Loucy (cell line): ENCODE data around the gene APBB2.

Source experiments
- H2AFZ ChIP-seq: fragments of 200-600 bp; sonication (generic); 2 replicates; pipeline ENCODE4 v1.6.0; 2016; ENCODE audit warnings: antibody characterized with exemption, mild to moderate bottlenecking, low read length, moderate library complexity
- H3F3A ChIP-seq: fragments of 200-600 bp; 2 replicates; pipeline ENCODE4 v1.6.0; 2016; ENCODE audit warnings: antibody characterized with exemption, low read depth, mild to moderate bottlenecking
- H3K27me3 ChIP-seq: fragments of 200-600 bp; sonication (generic); 2 replicates; pipeline ENCODE4 v1.6.1; 2014; ENCODE audit warnings: low read length, mild to moderate bottlenecking; ENCODE audit not compliant: insufficient read depth, poor library complexity, severe bottlenecking
- H3K36me3 ChIP-seq: fragments of 200-600 bp; sonication (generic); 2 replicates; pipeline ENCODE4 v1.6.1; 2016; ENCODE audit warnings: low read length; ENCODE audit not compliant: insufficient read depth
- H3K4me1 ChIP-seq: fragments of 200-600 bp; sonication (generic); 2 replicates; pipeline ENCODE4 v1.5.1; 2014; ENCODE audit warnings: low read length, mild to moderate bottlenecking; ENCODE audit not compliant: insufficient read depth, poor library complexity, severe bottlenecking
- H3K4me2 ChIP-seq: fragments of 200-600 bp; sonication (generic); 2 replicates; pipeline ENCODE4 v1.6.0; 2014; ENCODE audit warnings: antibody characterized with exemption, low read length, low read depth, mild to moderate bottlenecking; ENCODE audit not compliant: poor library complexity, severe bottlenecking
- H3K4me3 ChIP-seq: fragments of 200-600 bp; sonication (generic); 2 replicates; pipeline ENCODE4 v1.5.1; 2014; ENCODE audit warnings: low read length, mild to moderate bottlenecking, mixed read lengths; ENCODE audit not compliant: poor library complexity, severe bottlenecking
- H3K79me2 ChIP-seq: fragments of 200-600 bp; sonication (generic); 2 replicates; pipeline ENCODE4 v1.6.1; 2014; ENCODE audit warnings: low read length; ENCODE audit not compliant: insufficient read depth
- H3K9ac ChIP-seq: fragments of 200-600 bp; sonication (generic); 2 replicates; pipeline ENCODE4 v1.6.0; 2014; ENCODE audit warnings: mild to moderate bottlenecking, low read depth, low read length, moderate library complexity; ENCODE audit not compliant: poor library complexity, severe bottlenecking
- H3K9me2 ChIP-seq: fragments of 200-600 bp; sonication (generic); replicated peaks from 2 replicates; pipeline ENCODE4 v1.6.1; 2016; ENCODE audit warnings: low read depth, low read length, mixed read lengths
- H3K9me3 ChIP-seq: fragments of 200-600 bp; sonication (generic); 2 replicates; pipeline ENCODE4 v1.6.1; 2014; ENCODE audit warnings: mild to moderate bottlenecking, antibody characterized with exemption, low read length, low read depth; ENCODE audit not compliant: insufficient read depth
- H4K20me1 ChIP-seq: fragments of 200-600 bp; sonication (generic); 2 replicates; pipeline ENCODE4 v1.6.0; 2014; ENCODE audit warnings: antibody characterized with exemption, low read length, mild to moderate bottlenecking; ENCODE audit not compliant: insufficient read depth, poor library complexity, severe bottlenecking
- EZH2phosphoT487 ChIP-seq: fragments of 200-600 bp; IDR thresholded peaks from 2 replicates; pipeline ENCODE4 v1.6.1; 2018; ENCODE audit warnings: antibody characterized with exemption, mild to moderate bottlenecking, moderate library complexity, borderline replicate concordance
- TF ChIP-seq, protein P1 (sequence below): fragments of 200-600 bp; sonication (generic); conservative IDR thresholded peaks from 2 replicates; pipeline ENCODE4 v1.5.1; 2014; ENCODE audit warnings: mild to moderate bottlenecking, antibody characterized with exemption, low read length

APBB2 gene

DNA sequence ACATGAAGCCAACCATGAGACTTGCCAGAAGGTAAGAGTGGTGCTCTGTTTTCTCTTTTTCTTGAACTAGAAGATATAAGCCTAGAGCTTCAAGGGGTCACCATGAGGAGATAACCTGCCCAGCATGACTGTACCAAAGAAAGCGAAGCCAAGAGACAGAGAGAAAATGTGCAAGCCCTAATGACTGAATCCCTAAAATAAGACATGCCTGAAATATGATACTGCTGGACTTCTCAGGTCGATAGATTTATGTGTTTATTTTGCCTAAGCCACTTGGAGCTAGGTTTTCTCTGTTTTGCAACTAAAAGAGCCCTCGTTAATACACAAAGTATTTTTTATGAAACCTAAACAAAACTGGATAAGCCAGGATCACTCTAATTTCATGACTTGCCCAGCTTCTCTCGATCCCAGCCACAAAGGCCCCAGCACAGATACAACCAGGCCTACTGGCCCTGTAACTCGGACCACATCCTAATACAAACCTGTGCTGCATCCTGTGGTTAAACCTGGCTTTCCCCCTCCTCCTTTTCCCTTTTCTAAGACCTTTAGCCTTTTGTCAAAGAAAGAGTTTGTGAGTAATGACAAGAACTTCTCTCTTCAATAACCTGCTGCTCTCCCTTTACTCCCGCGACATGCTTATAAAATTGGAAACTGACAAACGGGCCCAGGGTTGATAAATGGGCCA lies 185.8 kb downstream of the APBB2 start:
- Histone ChIP-seq H2AFZ (no peak overlapping the region), H3K4me3 (no peak overlapping the region), H4K20me1 (no peaks in the 10 kb centered on the region), H3F3A (no peaks in the 10 kb centered on the region), H3K79me2 (no peaks in the 10 kb centered on the region), H3K4me2 (no peak overlapping the region), H3K4me1 (no peaks in the 10 kb centered on the region), H3K9me2 (no peaks in the 10 kb centered on the region), H3K9ac (no peak overlapping the region), H3K9me3 (peaks cover 13% of the 10 kb centered on the region; the same call in 1 of the 2 replicates), H3K36me3 (no peaks in the 10 kb centered on the region), H3K27me3 (no peaks in the 10 kb centered on the region)
- no peak for TF ChIP-seq EZH2phosphoT487
- TF ChIP-seq, protein P1, sequence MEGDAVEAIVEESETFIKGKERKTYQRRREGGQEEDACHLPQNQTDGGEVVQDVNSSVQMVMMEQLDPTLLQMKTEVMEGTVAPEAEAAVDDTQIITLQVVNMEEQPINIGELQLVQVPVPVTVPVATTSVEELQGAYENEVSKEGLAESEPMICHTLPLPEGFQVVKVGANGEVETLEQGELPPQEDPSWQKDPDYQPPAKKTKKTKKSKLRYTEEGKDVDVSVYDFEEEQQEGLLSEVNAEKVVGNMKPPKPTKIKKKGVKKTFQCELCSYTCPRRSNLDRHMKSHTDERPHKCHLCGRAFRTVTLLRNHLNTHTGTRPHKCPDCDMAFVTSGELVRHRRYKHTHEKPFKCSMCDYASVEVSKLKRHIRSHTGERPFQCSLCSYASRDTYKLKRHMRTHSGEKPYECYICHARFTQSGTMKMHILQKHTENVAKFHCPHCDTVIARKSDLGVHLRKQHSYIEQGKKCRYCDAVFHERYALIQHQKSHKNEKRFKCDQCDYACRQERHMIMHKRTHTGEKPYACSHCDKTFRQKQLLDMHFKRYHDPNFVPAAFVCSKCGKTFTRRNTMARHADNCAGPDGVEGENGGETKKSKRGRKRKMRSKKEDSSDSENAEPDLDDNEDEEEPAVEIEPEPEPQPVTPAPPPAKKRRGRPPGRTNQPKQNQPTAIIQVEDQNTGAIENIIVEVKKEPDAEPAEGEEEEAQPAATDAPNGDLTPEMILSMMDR, result no peak

DNA sequence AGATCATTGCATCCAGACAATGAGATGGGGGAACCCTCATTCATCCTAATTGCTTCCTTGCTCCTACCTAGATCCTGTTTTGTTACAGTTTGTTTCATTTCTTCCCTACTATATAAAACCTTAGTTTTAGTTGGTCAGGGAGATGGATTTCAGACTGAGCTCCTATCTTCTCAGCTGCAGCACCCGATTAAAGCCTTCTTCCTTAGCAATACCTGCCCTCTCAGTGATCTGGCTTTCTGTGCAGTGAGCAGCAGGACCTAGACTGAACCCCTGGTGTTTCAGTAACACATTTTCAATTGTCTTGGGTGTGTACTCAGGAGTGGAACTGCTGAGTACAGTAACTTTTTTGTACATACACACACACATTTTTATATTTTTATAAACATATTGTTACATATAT lies 187.4 kb downstream of the APBB2 start:
- Histone ChIP-seq H3K79me2 (no peaks in the 10 kb centered on the region), H3K4me3 (no peak overlapping the region), H4K20me1 (no peaks in the 10 kb centered on the region), H3K9me2 (no peaks in the 10 kb centered on the region), H3K4me2 (no peak overlapping the region), H3K27me3 (no peaks in the 10 kb centered on the region), H3K9me3 (peaks cover 20% of the 10 kb centered on the region; the same call in 1 of the 2 replicates), H2AFZ (no peak overlapping the region), H3K4me1 (no peaks in the 10 kb centered on the region), H3K9ac (no peak overlapping the region), H3F3A (no peaks in the 10 kb centered on the region), H3K36me3 (no peaks in the 10 kb centered on the region)
- no peak for TF ChIP-seq EZH2phosphoT487
- TF ChIP-seq, protein P1, result no peak

DNA sequence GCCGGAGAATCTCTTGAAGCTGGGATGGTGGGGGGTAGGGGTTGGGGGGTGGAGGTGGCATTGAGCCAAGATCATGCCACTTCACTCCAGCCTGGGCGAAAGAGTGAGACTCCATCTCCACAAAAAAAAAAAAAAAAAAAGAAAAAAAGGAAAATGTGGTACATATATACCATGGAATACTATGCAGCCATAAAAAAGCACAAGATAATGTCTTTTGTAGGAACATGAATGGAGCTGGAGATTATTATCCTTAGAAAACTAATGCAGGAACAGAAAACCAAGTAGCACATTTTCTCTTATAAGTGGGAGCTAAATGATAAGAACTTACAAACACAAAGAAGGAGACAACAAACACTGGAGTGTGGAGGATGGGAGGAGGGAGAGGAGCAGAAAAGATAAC lies 188.5 kb downstream of the APBB2 start:
- TF ChIP-seq EZH2phosphoT487, result no peak
- TF ChIP-seq, protein P1, result no peak
- Histone ChIP-seq H3F3A (no peaks in the 10 kb centered on the region), H3K27me3 (no peaks in the 10 kb centered on the region), H3K36me3 (no peaks in the 10 kb centered on the region), H4K20me1 (no peaks in the 10 kb centered on the region), H3K9me2 (no peaks in the 10 kb centered on the region), H3K9ac (no peak overlapping the region), H3K4me2 (no peak overlapping the region), H3K4me3 (no peak overlapping the region), H3K9me3 (peaks cover 20% of the 10 kb centered on the region; the same call in 1 of the 2 replicates), H3K79me2 (no peaks in the 10 kb centered on the region), H3K4me1 (no peaks in the 10 kb centered on the region), H2AFZ (no peak overlapping the region)
